Ascending aorta (tissue), 2 donors: ENCODE data around the gene R3HCC1L. TPM values are rescaled to one million over a fixed set of nuclear protein-coding genes. Genes with fewer than 3 reads are reported as not detected.
A peak's percentile ranks its signal among the peaks of the same experiment; 100 is the strongest.

Source experiments
- DNase-seq, 2 donors: peaks; one replicate each; pipeline ENCODE4 v3.0.0-alpha.2; 2019; ENCODE audit warnings: low spot score in 2 of 2
- H3K27ac ChIP-seq, 2 donors: fragments of 200-600 bp; sonication (generic); one replicate each; pipeline ENCODE4 v1.5.1; 2016 to 2017; ENCODE audit warnings: mild to moderate bottlenecking in 1 of 2
- H3K27me3 ChIP-seq: fragments of 200-600 bp; sonication (generic); one replicate; pipeline ENCODE4 v1.5.1; 2017
- H3K36me3 ChIP-seq, 2 donors: fragments of 200-600 bp; sonication (generic); one replicate each; pipeline ENCODE4 v1.5.1; 2016
- H3K4me1 ChIP-seq, 2 donors: fragments of 200-600 bp; sonication (generic); one replicate each; pipeline ENCODE4 v1.5.1; 2016 to 2017; ENCODE audit warnings: mild to moderate bottlenecking in 1 of 2
- H3K4me3 ChIP-seq, 2 donors: fragments of 200-600 bp; sonication (generic); one replicate each; pipeline ENCODE4 v1.5.1; 2016 to 2017; ENCODE audit warnings: mild to moderate bottlenecking in 1 of 2
- H3K9me3 ChIP-seq, 2 donors: fragments of 200-600 bp; sonication (generic); one replicate each; pipeline ENCODE4 v1.5.1; 2016
- intact Hi-C: fragments of 100-400 bp; cut with DNase I; formaldehyde crosslinking; loops from one replicate; pipeline ENCODE4 v1.15.1; 2023
- total RNA-seq: library from RNA; depleted of rRNA; stranded (reverse); fragments of >200 nt; gene quantifications from one replicate; pipeline ENCODE4 v1.1.0, GENCODE V29; 2016
- TF ChIP-seq, protein P1 (sequence below), 3 experiments: fragments of 200-600 bp in 2 of 3; fragments of 450-650 bp in 1 of 3; sonication (generic) in 2 of 3; IDR thresholded peaks; one replicate each; pipeline ENCODE4 v1.5.1; 2016 to 2019; ENCODE audit warnings: antibody characterized with exemption in 3 of 3, mild to moderate bottlenecking in 1 of 3, moderate library complexity in 1 of 3

R3HCC1L gene
- 3.1 TPM for total RNA-seq

DNA sequence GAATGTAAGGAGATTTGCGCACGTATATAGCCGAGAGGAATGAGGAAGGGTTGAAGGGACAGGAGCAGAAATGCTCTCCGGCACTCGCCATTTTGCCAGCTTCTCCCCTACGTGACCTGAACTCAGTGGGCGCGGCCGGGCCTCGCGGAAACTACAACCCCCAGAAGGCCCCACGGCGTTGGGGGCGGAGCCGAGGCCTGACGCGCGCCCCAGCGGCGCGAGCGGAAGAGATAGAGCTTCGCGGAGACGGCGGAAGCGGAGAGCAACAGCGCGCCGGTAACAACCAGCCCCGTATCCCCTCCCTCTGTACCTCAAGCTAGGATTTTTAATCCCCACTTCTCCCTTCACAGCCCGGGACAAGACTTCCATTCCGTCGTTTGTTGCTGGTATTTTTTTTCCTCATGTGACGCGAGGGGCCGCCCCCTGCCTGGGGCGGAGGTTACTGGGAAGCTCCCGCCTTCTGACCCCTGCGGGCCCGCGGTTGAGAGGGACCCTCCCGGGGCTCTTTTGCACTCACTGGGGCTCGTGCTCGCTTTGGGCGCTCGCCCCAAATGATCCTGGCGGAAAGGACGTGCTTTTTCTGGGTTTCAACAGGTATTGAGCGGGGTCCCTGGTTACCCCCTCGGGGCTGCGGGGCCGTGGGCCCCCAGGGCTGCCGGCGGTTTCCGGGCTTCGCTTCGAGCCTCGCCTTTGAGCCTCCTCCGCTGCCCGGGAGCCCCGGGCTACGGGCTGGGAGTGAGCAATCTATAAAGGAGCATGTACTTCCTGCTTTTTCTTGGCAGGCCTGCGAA is at the start of gene R3HCC1L:
R3HCC1L (plus strand) TSS at position 227 of the 791 bp plus-strand sequence. CDS start 73,458 bp downstream, outside the sequence.
- Histone ChIP-seq H3K4me3 (peak within 1 kb of the TSS; percentile 69 to 92), H3K36me3 (no peaks in the 10 kb centered on the region), H3K27ac (peak within 1 kb of the TSS; percentile 81 to 86), H3K4me1 (peaks cover 0 to 6% of the 10 kb centered on the region in 2 donors), H3K9me3 (no peaks in the 10 kb centered on the region), H3K27me3 (no peaks in the 10 kb centered on the region)
- TF ChIP-seq, protein P1, sequence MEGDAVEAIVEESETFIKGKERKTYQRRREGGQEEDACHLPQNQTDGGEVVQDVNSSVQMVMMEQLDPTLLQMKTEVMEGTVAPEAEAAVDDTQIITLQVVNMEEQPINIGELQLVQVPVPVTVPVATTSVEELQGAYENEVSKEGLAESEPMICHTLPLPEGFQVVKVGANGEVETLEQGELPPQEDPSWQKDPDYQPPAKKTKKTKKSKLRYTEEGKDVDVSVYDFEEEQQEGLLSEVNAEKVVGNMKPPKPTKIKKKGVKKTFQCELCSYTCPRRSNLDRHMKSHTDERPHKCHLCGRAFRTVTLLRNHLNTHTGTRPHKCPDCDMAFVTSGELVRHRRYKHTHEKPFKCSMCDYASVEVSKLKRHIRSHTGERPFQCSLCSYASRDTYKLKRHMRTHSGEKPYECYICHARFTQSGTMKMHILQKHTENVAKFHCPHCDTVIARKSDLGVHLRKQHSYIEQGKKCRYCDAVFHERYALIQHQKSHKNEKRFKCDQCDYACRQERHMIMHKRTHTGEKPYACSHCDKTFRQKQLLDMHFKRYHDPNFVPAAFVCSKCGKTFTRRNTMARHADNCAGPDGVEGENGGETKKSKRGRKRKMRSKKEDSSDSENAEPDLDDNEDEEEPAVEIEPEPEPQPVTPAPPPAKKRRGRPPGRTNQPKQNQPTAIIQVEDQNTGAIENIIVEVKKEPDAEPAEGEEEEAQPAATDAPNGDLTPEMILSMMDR (IDR thresholded peaks at IDR 0.05): peak in 1 of 3 experiments; percentile 4
- peak; percentile 60 to 95 for DNase-seq
- intact Hi-C loops: loop anchor here (5.0 to 10.0 kb wide), 4 partner anchors 420 to 1600 kb away; partner anchors contain the start of genes ARHGAP19, COX15, CUTC and GOT1

DNA sequence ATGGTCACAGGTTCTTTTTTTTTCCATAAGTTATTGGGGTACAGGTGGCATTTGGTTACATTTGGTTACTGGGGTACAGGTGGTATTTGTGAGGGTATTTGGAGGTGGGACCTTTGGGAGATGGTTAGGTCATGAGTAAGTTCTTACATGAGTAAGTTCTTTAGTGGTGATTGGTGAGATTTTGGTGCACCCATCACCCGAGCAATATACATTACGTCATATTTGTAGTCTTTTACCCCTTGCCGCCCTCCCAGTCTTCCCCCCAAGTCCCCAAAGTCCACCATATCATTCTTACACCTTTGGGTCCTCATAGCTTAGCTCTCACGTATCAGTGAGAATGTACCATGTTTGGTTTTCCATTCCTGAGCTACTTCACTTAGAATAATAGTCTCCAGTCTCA is 49.2 kb upstream of the R3HCC1L start:
- no peak for DNase-seq
- TF ChIP-seq, protein P1 (IDR thresholded peaks at IDR 0.05): no peak
- Histone ChIP-seq H3K9me3 (no peaks in the 10 kb centered on the region), H3K4me1 (no peaks in the 10 kb centered on the region), H3K27ac (no peak overlapping the region), H3K27me3 (no peaks in the 10 kb centered on the region), H3K36me3 (no peaks in the 10 kb centered on the region), H3K4me3 (no peak overlapping the region)
- intact Hi-C loops: no loop called here

DNA sequence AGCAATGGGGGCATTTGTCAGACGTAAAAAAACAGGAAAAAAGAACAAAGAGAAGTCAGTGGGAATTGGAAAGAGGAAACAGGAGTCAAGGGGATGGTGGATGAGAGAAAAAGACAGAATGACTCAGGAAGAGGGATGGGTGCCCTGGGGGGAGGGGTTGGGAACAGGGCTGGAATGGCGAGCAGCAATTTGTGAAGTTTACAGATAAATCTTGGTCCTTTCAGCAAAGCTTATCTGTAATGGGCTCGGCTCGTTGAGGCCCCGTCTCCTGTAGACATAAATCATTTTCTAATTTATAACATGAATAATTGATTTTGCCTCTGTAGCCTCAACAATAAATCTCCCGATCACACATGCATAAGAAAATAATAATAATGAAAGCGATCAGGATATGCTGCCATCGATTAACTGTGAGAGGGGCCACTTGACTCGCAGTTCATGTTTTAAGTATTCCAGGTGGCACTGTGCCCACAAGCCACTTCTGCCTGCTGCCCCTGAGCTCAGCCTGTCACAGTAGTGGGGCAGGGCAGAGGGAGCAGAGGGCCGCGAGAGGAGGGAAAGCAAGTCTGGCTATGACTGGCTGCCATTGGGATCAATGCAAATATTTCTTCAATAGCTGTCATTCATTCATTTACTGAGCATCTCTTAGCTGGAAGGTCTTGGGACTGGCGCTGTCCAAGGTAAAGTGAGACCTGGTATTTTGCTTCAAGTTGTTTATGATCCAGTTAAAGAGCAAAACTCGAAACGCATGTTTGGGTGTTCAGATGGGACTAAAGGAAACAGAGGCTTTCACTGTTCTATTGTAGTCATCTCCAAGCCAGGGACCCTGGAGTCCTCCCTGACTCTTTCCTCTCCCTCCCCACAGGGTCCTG is 47.4 kb upstream of the R3HCC1L start:
- no peak for DNase-seq
- no peak overlapping the region for H3K4me3 ChIP-seq
- H3K9me3 ChIP-seq: no peaks in the 10 kb centered on the region
- H3K27me3 ChIP-seq: no peaks in the 10 kb centered on the region
- TF ChIP-seq, protein P1 (IDR thresholded peaks at IDR 0.05): no peak
- H3K36me3 ChIP-seq: no peaks in the 10 kb centered on the region
- intact Hi-C loops: no loop called here
- no peaks in the 10 kb centered on the region for H3K4me1 ChIP-seq
- no peak overlapping the region for H3K27ac ChIP-seq

DNA sequence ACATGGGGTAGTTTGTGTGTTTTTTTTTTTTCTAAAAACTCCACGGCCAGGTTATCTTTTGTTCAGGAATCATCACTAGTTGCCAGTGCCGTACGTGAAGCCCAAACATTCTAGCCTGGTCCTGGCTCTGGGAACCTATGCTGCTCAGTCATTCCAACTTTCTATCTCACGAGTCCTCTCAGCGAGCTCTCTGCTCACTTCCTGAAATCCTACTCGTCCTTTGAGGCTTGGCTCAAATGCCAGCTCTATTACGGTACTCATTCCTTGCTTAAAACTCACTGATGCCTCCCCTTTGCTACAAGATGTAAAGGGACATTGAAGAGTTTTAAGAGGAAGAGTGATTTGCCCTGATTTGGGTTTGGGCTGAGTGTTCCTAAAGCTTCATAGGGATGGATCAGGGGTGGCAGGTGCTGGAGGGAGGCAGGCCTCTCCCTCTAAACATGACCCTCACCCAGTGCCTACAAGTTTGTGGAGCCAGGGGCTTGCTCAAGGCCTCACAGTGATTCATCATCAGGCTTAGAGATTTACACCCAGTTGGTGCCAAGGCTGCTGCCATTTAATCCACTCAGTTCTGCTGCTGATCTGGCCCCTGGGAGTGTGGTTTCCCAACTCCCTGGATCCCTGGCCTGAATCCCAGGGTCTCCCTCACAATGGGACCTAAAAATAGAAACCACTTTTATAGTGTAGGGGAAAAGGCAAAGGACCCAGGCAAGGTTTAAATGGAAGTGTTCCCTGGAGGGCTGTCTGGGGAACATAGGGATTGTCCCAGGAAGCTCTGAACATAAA is 46.1 kb upstream of the R3HCC1L start:
- no peak overlapping the region for H3K4me3 ChIP-seq
- no peaks in the 10 kb centered on the region for H3K36me3 ChIP-seq
- intact Hi-C loops: no loop called here
- no peaks in the 10 kb centered on the region for H3K27me3 ChIP-seq
- H3K27ac ChIP-seq: no peak overlapping the region
- no peaks in the 10 kb centered on the region for H3K9me3 ChIP-seq
- H3K4me1 ChIP-seq: no peaks in the 10 kb centered on the region
- no peak for DNase-seq
- TF ChIP-seq, protein P1 (IDR thresholded peaks at IDR 0.05): no peak

DNA sequence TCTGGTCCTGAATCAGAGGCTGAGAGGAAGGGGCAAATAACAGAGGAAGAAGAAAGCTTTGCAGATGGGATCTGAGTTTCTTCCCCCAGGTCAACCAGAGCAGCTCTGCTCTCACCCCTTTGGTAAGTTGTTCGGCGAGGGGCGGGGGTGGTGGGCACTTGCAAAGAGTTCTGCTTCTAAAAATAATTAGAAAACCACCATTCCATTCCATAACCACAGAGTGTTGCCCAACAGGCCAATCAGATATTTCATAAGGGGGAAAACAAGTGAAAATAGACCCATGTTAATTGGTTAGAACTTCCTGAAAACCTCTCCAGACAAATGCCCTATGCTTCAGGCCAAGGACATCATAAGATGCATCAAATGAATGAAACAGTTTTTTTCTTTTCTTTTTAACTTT is 43.6 kb upstream of the R3HCC1L start:
- no peak for DNase-seq
- TF ChIP-seq, protein P1 (IDR thresholded peaks at IDR 0.05): no peak
- no peak overlapping the region for H3K4me3 ChIP-seq
- H3K4me1 ChIP-seq: no peaks in the 10 kb centered on the region
- H3K27ac ChIP-seq: no peak overlapping the region
- no peaks in the 10 kb centered on the region for H3K9me3 ChIP-seq
- no peaks in the 10 kb centered on the region for H3K27me3 ChIP-seq
- intact Hi-C loops: no loop called here
- no peaks in the 10 kb centered on the region for H3K36me3 ChIP-seq
